GM12892 (cell line): Measurements from ENCODE around the gene ANKRD55.

Source experiments
- POLR2A ChIP-seq: IDR thresholded peaks from 2 replicates; pipeline ENCODE4 v1.6.1; 2011; ENCODE audit warnings: low read depth, low read length, control low read depth
- TAF1 ChIP-seq: IDR thresholded peaks from 2 replicates; pipeline ENCODE4 v1.6.1; 2011; ENCODE audit warnings: low read depth, mild to moderate bottlenecking, control low read depth, low read length, borderline replicate concordance

GRCh38 chr5:56166671-56167385, 66.3 kb downstream of the ANKRD55 start:
- no peak for TF ChIP-seq POLR2A
- no peak for TF ChIP-seq TAF1
